ENCODE data around the gene PRR35.

PRR35 gene

DNA sequence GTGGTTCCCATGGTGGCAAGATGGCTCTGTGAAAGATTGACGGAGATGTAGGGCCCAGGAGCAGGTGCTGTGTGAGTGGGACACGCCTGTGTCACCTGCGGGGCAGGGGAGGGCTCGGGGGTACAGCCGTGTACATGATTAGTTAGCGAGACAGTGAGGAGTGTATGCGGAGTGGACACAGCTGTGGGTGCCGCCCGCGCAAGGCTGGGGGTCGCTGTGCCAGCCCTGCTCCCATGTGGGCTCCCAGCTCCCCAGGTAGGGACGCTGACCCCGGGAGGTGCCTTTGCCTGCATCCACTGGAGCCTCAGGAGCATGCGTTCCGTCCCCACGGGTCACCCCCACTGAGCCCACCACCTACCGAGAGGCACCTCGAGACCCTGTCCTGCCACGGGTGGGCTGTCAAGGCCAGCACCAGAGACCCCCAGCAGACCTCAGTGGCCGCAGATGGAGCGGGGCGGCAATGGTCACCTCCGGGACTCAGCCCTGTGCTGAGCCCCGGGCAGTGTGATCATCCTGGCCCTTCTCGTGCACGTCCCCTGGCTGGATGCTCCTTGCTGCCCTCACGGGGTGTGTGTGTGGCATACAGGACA, 25.2 kb upstream of the PRR35 start:
- Histone ChIP-seq H3K4me3 (ENCODE audit: insufficient read length, low read depth) (no peak overlapping the region), H3K36me3 (ENCODE audit: insufficient read depth, insufficient read length, low read length) (peaks cover 58% of the 10 kb centered on the region), H3K9ac (ENCODE audit: insufficient read length, low read depth) (peak overlapping the region; percentile 24), H3K9me3 (ENCODE audit: insufficient read depth, low read length) (no peaks in the 10 kb centered on the region), H3K27me3 (ENCODE audit: insufficient read depth, insufficient read length) (no peaks in the 10 kb centered on the region), H3K4me1 (ENCODE audit: insufficient read depth, insufficient read length) (peaks cover 25% of the 10 kb centered on the region)
- TF ChIP-seq YY1 (IDR thresholded peaks at IDR 0.05; ENCODE audit: insufficient read depth, insufficient read length) (no peak), SUZ12 (IDR thresholded peaks at IDR 0.05; ENCODE audit: extremely low read depth, insufficient read depth, insufficient read length) (no peak), ZNF274 (IDR thresholded peaks at IDR 0.05; ENCODE audit: low read depth, low read length) (no peak)
- no peak for DNase-seq (ENCODE audit: low read depth, low spot score)

DNA sequence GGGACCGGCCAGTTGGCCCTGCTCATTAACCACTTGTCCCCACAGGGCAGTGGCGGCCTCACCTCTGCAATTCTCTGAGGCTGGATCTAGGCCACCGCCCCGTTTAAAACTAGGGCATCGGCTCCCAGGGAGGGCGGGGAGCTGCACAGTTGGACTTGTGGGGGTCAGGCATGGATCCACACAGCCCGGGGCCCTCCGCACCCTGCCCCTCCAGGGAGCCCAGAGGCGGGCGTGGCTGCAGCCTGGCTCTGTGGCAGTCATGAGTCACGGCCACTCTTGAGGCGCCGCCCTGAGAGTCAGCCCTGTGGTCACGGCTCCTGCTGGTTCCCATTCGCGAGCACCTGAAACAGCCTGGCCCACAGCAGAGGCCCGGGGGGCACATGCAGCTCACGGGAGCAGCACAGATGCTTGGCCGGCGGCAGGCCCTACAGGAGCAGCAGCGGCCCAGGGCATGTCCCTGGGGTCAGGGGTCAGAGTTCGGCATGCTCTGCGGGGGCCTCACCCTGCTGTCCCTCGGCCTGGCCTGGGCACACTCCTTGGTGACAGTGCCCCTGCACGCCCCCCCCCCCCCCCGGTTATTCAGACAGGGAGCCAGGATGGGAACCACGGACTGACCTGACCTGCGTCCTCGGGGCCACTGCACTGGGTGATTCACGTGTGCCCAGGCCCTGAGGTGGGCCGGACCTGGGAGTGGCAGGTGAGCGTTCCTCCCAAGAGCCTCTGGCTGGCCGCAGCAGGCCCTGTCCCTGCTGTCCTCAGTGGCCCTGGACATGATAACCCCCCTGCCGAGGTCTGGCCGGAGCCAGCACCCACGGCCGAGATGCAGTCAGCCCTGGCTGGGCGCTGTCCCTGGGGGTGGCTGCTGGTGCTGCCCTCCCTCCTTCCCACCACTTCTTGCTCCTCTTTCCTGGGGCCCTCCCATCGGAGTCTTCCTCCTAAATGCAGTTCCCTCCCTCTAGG, 24.5 kb upstream of the PRR35 start:
- no peaks in the 10 kb centered on the region for H3K9me3 ChIP-seq (ENCODE audit: insufficient read depth, low read length)
- H3K4me1 ChIP-seq (ENCODE audit: insufficient read depth, insufficient read length) = peaks cover 23% of the 10 kb centered on the region
- DNase-seq (ENCODE audit: low read depth, low spot score) = no peak

DNA sequence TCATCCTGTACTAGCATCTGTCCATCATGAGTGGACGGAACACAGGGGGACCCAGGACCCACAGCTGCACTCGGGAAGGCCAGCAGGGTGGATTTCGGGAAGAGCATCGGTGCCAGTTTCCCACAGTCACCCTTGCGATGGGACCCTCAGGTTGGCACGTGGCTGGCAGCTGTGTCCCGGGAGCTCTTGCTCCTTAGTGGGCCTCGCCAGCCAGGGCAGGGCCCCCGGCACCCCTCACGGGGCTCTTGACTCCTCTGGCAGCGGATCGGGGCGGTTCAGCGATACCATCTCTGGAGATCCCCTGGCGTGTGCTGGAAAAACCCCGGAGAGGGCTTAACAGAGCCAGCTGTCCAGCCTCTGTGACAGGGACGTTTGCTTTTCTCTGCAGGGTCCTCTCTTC, 23.4 kb upstream of the PRR35 start:
- Histone ChIP-seq H3K9me3 (ENCODE audit: insufficient read depth, low read length) (no peaks in the 10 kb centered on the region), H3K4me1 (ENCODE audit: insufficient read depth, insufficient read length) (peaks cover 23% of the 10 kb centered on the region), H3K36me3 (ENCODE audit: insufficient read depth, insufficient read length, low read length) (peaks cover 65% of the 10 kb centered on the region), H3K27me3 (ENCODE audit: insufficient read depth, insufficient read length) (no peaks in the 10 kb centered on the region), H3K9ac (ENCODE audit: insufficient read length, low read depth) (no peak overlapping the region), H3K4me3 (ENCODE audit: insufficient read length, low read depth) (no peak overlapping the region)
- TF ChIP-seq ZNF274 (IDR thresholded peaks at IDR 0.05; ENCODE audit: low read depth, low read length) (no peak), YY1 (IDR thresholded peaks at IDR 0.05; ENCODE audit: insufficient read depth, insufficient read length) (no peak), SUZ12 (IDR thresholded peaks at IDR 0.05; ENCODE audit: extremely low read depth, insufficient read depth, insufficient read length) (no peak)
- no peak for DNase-seq (ENCODE audit: low read depth, low spot score)

More for the DNA sequence above, 24.5 kb upstream of the PRR35 start:
- H3K27me3 ChIP-seq (ENCODE audit: insufficient read depth, insufficient read length) = no peaks in the 10 kb centered on the region
- peaks cover 59% of the 10 kb centered on the region for H3K36me3 ChIP-seq (ENCODE audit: insufficient read depth, insufficient read length, low read length)
- no peak overlapping the region for H3K9ac ChIP-seq (ENCODE audit: insufficient read length, low read depth)
- H3K4me3 ChIP-seq (ENCODE audit: insufficient read length, low read depth) = no peak overlapping the region
- no peak for TF ChIP-seq SUZ12 (IDR thresholded peaks at IDR 0.05; ENCODE audit: extremely low read depth, insufficient read depth, insufficient read length)
- TF ChIP-seq ZNF274 (IDR thresholded peaks at IDR 0.05; ENCODE audit: low read depth, low read length) = no peak
- TF ChIP-seq YY1 (IDR thresholded peaks at IDR 0.05; ENCODE audit: insufficient read depth, insufficient read length) = no peak

DNA sequence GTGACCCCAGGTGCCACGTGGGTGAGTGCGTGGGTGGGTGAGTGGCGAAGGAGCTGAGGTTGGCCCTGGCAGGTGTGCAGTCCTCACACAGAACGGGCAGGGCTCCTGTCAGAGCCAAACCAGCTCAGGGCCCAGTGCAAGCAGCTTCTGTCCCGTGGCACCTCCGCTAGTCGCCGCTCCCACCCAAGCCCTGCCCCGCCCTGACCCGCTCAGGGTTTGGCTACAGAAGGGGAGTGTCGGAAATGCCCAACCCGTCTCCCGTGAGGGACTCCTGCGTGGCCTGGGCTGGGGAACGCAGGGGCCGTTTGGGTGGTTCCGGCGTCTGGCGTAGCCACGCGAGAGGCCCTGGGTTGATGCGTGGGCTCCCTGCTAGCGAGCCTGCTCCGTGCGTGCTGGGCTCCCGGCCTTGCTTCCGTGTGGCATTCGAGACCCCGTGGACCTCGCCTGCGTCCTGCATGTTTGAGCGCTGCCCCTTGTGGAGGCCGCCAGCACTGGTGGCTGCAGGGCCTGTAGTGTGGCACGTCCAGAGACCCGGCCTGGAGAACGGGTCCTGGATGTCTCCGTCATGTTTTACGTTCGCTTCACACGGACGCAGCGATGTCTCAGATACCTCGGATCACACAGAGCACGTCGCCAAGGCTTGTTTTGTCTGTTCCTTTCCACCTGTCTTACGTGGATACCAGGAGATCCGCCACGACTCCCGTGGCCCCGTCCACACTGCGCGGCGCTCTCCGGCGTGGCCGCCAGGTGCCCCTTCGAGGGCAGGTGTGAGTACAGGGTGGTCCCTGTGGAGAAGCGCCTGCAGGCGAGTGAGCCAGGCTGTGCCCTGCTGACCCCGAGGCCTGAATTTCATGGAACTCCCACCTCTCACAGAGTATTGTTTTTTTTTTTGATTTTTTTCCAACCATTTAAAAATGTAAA, 22.5 kb upstream of the PRR35 start:
- no peak overlapping the region for H3K4me3 ChIP-seq (ENCODE audit: insufficient read length, low read depth)
- TF ChIP-seq YY1 (IDR thresholded peaks at IDR 0.05; ENCODE audit: insufficient read depth, insufficient read length) (no peak), SUZ12 (IDR thresholded peaks at IDR 0.05; ENCODE audit: extremely low read depth, insufficient read depth, insufficient read length) (no peak)
- peaks cover 23% of the 10 kb centered on the region for H3K4me1 ChIP-seq (ENCODE audit: insufficient read depth, insufficient read length)
- H3K9me3 ChIP-seq (ENCODE audit: insufficient read depth, low read length) = no peaks in the 10 kb centered on the region
- DNase-seq (ENCODE audit: low read depth, low spot score) = no peak
- no peak overlapping the region for H3K9ac ChIP-seq (ENCODE audit: insufficient read length, low read depth)
- no peaks in the 10 kb centered on the region for H3K27me3 ChIP-seq (ENCODE audit: insufficient read depth, insufficient read length)
- H3K36me3 ChIP-seq (ENCODE audit: insufficient read depth, insufficient read length, low read length) = peaks cover 70% of the 10 kb centered on the region

DNA sequence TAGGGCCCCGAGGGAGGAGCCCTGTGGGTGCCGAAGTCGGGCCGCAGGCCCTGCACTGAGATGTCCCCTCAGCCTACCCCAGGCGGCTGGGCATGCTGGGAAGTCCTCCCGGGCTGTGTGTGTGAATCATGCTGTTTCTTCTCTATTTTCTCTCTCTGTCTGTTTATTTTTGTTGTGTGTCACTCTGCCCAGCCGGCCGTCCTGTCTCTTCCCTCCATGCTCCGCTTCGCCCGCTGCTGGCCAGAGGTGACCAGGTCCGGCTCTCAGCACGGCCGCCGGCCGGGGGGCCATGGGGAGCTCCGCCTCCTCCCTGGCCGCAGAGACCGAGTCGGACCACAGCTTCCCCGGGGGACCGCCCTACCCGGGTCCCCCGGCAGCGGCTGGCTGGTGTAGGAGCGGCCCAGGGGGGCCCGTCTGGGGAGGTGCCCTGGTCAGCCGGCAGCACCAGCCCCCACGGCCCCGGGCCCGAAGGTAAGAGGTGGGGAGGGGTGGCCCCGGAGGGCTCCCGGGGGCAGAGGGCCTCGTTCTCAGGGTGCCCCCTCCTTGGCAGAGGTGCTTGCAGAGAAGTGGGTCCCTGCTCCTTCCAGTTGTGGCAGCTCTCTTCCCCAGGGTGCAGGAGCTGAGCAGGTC, 20.2 kb upstream of the PRR35 start:
- Histone ChIP-seq H3K9ac (ENCODE audit: insufficient read length, low read depth) (no peak overlapping the region), H3K9me3 (ENCODE audit: insufficient read depth, low read length) (no peaks in the 10 kb centered on the region), H3K36me3 (ENCODE audit: insufficient read depth, insufficient read length, low read length) (peaks cover 71% of the 10 kb centered on the region), H3K27me3 (ENCODE audit: insufficient read depth, insufficient read length) (no peaks in the 10 kb centered on the region), H3K4me1 (ENCODE audit: insufficient read depth, insufficient read length) (peaks cover 14% of the 10 kb centered on the region), H3K4me3 (ENCODE audit: insufficient read length, low read depth) (no peak overlapping the region)
- no peak for DNase-seq (ENCODE audit: low read depth, low spot score)
- TF ChIP-seq ZNF274 (IDR thresholded peaks at IDR 0.05; ENCODE audit: low read depth, low read length) = no peak
- no peak for TF ChIP-seq YY1 (IDR thresholded peaks at IDR 0.05; ENCODE audit: insufficient read depth, insufficient read length)
- TF ChIP-seq SUZ12 (IDR thresholded peaks at IDR 0.05; ENCODE audit: extremely low read depth, insufficient read depth, insufficient read length) = no peak

DNA sequence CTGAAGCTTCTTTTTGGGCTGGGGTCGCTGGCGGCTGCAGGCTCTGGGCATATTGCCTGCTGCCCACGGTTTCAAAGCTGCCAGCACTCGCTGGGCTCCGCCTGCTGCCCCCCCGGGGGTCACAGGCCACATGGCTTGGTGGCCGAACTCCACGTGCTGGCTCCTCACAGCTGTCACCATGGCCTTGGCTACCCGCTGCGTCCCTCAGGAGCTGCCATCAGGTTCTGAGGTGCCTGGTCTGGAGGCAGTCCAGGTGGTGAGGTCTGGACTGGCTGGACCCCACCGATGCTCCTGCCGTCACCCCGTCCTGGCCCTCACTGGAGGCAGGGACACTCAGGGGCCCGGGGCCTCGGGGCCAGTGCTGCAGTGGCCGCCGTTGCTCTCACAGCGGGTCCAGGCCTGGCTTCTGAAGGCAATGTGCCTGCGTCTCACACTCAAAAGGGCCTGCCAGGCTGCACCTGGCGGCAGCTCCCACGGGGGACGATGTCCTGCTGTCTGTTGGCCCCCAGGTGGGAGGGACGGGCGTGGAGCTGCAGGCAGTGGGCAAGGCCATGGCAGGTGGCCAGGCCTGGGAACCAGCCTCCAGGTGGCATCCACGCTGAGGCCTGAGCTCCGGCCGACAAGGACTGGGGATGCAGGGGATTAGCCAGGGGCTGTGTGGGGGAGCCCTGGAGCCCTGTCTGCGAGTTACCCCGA, 19.4 kb upstream of the PRR35 start:
- TF ChIP-seq ZNF274 (IDR thresholded peaks at IDR 0.05; ENCODE audit: low read depth, low read length) (no peak), YY1 (IDR thresholded peaks at IDR 0.05; ENCODE audit: insufficient read depth, insufficient read length) (no peak), SUZ12 (IDR thresholded peaks at IDR 0.05; ENCODE audit: extremely low read depth, insufficient read depth, insufficient read length) (no peak)
- peaks cover 8% of the 10 kb centered on the region for H3K4me1 ChIP-seq (ENCODE audit: insufficient read depth, insufficient read length)
- H3K36me3 ChIP-seq (ENCODE audit: insufficient read depth, insufficient read length, low read length) = peaks cover 66% of the 10 kb centered on the region

More for the DNA sequence above, 19.4 kb upstream of the PRR35 start:
- no peak for DNase-seq (ENCODE audit: low read depth, low spot score)
- Histone ChIP-seq H3K4me3 (ENCODE audit: insufficient read length, low read depth) (no peak overlapping the region), H3K27me3 (ENCODE audit: insufficient read depth, insufficient read length) (no peaks in the 10 kb centered on the region), H3K9ac (ENCODE audit: insufficient read length, low read depth) (no peak overlapping the region), H3K9me3 (ENCODE audit: insufficient read depth, low read length) (no peaks in the 10 kb centered on the region)
